Stimulated activated CD4-positive, alpha-beta T cell treated with anti-CD3 and anti-CD28 coated beads, Interleukin-12 subunit alpha, Interleukin-12 subunit beta, amount 100 ng/mL, for 48 hours (primary cell): ENCODE results near the gene PLSCR4.

Source experiments
- DNase-seq, 3 donors: peaks; one replicate each; pipeline ENCODE4 v3.0.0-alpha.2; 2020; ENCODE audit warnings: low read depth in 2 of 3, low spot score in 1 of 3

PLSCR4 gene

DNA sequence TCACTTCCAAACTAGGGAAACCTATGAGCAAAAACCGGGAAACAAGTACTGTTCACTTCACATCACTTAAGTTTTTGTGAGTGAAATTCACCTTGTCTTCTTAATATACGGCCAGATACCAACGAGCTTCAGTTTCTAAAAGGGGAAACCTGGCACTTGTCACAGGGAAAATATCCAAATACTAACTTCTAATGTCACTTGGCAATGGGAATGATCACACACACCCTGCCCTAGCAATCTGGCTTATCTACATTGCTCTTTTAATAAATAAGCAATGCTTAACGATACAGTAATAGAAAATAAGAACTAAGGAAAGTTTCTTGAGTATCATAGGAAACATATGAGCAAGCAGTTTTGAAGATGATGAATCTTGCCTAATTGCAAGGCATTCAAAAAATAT lies 55.3 kb downstream of the PLSCR4 start:
- no peak for DNase-seq

DNA sequence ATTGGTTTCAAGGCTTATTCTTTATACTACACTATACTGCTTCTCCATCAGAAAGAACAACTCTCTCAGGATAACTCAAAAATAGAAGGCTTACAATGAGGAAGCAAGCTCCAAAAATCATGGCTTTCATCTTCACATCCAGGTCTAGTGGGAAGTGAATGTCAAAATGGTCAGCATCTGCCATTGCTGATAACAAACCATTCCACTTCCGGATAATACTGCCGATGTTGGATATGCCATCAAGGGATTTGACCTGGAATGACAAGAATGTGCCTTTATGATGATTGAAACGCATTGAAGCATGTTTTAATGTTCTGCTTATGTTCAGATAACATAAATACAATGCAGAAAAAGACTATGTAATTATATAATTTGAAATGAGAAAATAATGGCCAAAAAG lies 55.9 kb downstream of the PLSCR4 start:
- no peak for DNase-seq

DNA sequence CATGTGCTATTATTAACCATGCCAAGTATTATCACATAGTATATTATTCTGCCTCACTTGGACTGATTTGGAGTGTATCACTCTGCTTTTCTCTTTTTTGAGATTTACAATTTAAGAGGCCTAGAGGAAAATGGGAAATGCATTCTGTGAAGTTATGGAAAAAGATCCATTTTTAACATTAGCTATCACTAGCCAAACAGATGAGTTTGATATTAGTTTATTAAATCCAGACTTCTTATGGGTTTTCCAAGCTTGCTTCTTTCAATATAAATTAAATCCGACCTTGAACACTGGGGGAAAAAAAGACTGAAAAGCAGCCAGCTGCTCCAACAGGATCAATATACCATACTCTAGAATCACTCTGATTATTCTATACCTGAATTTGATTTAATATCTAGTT lies 59.9 kb downstream of the PLSCR4 start:
- DNase-seq: no peak

DNA sequence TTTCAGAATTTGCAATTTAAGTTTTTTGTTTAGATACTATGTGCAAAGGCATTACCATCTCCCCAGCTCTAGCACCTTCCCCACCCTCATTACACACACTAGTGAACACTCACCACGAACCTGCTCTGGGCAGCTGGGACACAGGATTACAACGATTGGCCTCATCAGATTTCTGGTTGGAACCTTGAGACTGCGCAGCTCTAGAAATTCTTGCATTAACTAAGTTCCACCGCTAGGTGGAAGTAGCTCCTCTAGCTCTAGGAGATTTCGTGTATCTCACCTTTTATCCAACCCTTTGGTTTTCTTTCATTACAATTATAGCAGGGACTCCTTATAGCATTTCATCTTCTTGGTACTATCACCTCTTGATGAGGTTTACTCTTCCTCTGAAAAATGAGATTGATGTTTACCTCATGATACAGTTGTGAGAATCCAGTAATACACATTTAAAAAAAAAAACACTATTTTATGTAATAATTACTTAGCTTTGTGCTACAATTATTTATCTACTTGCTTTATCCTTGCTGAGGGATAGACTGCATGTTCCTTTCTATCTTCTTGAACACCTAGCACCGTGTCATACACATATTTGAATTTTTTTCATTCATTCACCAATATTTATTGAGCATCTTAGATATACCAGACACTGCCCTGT lies 61.3 kb downstream of the PLSCR4 start:
- DNase-seq: no peak

DNA sequence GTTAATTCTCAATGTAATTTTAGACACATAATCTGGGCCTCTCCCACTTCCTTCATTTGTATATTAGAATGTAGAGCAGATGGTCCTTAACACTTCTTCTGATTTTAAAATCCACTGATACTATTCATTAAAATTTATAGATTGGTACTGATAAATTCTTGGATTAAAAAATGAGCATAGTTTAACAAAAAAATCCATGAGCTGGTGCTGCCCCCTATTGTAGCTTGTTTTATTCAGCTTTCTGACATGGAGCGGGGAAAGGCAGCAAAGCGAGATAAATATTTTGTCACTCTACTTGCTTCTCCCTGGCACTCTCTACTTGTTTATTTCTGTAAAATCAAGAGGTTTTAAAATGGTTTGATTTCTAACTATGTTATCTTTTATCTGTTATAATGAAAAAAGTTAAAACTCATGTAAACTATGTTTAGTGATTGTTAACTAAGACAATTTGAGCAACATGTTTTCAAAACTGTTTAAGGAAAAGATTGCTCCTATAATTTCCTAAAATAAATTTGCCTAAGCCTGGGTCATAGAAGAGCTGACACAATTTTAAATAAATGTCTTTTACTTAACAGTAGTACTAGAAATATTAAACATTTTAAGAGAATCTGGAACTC lies 63.5 kb downstream of the PLSCR4 start:
- DNase-seq: no peak

DNA sequence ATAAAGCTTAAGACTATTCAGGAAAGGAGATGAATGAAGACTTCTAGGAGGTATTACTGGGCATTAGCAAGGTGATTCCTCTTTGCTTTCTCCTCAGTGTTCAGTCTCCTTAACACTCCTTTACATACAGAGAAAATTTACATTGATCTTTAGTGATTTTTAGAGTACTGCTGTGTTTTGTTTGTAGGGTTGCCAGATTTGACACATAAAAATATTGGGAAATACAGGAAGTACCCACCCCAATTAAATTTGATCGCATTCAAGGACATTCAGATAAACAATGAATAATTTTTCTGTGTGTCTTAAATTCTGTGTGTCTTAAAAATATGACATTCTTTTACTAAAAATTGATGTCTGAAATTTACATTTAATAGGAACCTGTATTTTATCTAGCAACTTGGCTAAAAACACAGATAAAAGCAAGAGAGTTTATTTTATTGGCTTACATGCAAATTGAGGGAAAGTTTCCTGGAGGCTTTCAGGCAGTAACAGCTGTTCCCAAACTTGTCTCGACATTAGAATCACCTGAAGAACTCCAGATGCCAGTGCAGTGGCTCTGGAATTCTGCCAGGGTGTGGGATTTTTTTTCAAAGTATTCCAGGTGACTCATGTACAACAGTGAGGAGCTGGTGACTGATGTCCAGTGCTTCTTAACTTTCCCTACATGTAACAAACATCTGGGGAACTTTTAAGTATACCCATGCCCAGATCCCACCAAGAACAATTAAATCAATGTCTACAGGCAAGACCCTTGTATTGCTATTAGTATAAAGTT lies 66.5 kb downstream of the PLSCR4 start:
- DNase-seq: no peak

DNA sequence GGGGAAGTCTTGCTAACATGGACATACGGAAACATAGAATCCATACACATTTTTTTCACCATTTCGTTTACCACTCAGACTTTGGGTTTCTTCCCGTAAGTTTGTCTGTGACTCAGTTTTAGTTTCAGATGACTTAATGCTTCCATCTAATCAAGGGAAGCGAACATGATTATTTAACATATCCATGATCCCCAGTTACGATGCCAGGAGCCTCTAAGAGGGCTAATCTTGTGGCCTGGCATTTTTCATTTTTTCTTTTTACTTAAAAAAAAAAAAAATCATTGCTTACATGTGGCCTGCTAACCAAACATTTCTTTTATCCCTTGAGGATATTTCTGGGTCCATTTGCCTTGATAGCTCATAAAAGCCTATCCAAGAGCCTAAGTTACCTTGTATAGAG lies 69.7 kb downstream of the PLSCR4 start:
- DNase-seq: no peak

DNA sequence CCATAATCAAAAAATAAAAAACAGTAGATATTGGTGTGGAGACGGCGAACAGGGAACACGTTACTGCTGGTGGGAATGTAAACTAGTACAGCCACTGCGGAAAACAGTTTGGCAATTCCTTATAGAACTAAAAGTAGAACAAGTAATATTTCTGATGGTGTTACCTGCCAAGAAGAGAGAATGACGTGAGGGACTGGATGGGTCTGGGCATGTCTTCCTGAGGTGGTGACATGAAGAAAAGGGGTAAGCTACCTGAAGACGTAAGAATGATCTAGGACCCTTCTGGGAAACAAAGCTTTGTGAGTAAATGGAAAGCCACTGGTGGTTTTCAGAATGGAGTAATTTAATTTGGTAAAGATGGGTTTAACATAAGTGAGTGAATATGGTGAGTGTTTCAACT lies 70.5 kb downstream of the PLSCR4 start:
- DNase-seq: no peak

DNA sequence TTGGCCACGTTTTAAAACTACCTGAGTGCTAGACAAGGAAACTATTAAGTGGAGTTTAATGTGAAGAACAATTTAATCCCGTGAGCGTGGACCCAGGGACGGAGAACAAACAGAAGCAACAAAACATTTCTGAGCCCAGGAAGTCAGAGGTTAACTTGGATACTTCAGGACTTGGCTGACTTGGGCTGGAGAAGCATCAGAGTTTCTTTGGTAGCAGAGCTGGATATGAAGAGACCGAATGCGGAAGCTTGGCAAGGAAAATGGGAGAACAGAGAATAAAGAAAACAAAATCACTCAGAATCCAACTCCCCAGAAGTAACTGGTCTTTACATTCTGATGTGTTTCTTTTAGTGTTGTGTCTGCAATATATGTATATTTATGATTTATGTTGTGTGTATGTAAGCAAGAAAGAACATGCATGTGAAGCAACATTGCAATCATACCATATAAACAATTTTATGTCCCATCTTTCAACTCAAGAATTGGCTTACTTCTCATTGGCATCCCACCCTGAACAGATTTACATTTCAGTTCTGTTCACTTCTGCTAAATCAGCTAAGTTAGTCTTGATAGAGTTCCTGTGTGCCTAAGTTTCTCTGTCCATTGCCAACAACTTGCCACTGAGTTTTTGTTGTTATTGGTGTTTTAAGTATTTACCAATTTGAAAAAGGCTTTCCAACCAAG lies 72.8 kb downstream of the PLSCR4 start:
- no peak for DNase-seq

DNA sequence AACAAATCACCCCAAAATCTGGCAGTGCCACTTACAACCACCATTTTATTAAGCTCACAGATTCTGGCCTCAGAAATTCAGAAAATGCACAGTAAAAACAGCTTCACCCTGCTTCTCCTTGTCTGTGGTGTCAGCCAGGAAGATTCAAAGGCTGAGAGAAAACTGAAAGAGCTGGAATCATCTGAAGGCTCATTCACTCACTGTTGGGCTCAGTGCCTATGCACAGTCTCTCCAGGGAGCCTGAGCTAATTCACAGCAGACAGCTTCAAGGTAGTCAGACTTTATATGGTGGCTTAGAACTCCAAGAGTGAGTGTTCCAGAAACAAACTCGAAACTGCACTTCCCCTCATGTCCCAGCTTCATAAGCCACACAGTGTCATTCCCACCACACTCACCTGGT lies 73.4 kb downstream of the PLSCR4 start:
- no peak for DNase-seq

DNA sequence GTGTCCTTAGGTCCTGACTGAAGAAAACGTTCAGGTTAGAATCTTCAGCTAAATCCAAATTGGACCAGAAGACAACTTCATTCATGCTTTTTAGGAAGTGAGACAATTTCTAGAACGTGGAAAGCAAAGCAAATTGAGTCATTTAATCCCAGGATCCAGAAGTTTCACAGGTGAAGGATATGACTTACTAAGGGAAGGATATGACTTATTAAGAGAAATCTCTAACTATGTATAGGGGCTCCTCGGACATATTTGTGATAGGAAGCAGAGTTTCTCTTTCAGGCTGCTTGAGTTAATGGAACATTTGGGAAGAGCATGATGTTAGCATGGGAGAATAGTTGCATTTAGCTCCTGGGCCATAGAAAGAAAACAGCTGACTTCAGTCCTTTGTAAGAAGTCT lies 73.8 kb downstream of the PLSCR4 start:
- no peak for DNase-seq

DNA sequence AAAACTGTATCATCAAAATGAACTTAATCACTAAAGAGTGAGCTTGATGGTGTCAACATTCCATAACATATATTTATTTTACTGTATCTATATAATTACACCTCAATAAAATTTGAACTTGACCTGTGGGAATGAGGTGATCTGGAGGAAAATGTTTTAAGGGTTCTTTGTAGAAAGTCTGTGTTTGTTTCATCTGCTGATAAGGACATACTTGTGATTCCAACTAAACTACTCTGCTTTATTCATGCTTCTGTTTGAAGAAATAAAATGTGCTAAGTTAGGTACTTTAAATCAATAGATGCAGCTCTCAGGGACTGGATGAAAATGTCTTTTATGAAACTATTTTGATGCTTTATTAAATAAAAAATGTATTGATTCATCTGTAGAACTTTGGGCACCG lies 78.3 kb downstream of the PLSCR4 start:
- DNase-seq: no peak

DNA sequence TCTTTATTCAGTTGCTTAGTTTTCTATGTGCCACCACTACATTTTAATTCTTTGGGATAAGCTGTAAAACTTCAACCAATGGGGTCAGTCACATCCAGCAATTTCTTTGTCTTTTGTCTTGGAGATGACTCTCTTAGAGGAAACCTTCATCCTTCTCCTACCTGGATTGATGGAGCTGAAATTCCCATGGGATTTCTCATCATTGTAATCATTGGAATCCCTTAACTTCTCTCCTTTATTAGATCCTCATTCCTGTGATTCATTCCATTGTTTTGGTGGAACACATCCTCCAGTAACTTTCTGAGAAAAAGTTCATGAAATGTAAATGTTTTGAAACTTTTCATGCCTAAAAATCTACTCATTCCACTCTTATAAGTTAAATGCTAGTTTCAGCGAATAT lies 80.3 kb downstream of the PLSCR4 start:
- DNase-seq: no peak

DNA sequence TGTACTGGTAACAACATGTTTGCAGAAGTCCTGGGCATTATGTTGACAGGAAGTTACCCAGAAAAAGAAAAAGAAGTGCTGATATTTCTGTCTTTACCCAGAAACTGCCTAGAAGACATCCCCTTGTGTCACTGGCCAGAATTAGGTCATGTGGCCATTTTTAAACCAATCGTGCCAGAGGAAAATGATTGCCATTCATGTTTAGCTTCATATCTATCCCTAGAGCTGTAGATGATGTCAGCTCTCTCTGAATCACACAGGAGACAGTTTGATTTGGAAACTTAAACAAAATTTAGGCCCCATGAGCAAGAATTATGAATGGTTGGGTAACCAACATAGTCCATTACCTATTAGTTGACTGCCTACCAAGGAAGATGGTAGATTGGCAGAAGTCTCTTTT lies 81.0 kb downstream of the PLSCR4 start:
- no peak for DNase-seq

DNA sequence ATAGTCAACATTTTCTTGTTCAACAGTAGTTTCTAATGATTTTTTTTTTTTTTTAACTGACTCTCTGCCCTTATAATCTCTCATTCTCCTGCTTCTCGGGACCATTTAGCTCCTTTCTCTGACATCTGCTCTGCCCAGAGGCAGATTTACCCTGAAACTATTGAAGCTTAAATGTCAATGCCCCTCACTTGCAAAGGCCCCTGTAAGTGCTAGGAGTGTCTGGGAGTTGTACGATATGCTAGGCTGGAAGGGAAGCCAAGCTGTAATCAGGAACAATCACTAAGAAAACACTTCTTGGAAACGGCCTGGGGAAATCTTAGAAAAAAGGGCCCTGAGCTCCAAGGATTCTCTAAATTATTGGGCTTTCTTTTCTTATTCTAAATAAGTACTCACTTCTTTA lies 84.1 kb downstream of the PLSCR4 start:
- no peak for DNase-seq

DNA sequence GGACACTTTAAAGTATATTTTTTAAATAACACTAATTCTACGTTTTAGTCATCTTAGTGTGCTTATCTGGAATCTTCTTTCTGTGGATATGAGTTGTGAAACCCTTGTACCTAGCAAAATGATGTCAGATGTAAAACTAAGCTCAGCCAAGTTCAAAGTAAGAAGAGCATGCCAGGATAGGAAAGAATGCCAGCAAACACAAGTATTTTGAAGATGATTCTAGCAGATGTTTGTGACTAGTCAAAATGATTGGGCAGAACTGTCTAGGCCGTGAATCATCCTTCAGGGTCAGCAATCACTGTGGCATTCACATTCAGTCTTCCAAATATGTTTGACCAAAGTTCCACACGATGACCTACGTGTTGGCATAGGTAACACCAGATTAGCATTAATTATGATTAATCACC lies 84.5 kb downstream of the PLSCR4 start:
- DNase-seq: no peak

DNA sequence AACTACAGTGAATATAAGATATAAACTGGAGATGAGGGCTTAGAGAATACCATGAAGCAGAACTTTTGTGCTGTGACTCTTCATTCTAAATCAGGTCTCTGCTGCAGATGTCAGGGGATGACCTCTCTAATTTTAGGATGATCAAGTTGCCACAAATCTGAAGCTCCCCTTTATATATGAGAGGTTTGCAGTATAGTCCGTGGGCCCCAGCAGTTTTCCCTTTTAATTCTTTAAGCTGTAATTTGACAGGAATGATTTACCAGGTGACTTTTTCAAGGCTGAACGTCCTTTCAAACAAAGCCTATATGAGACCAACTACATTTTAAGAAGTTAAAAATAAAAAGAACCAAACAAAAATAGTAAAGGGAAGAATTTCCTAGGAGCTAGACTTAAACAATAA lies 85.0 kb downstream of the PLSCR4 start:
- DNase-seq: no peak

DNA sequence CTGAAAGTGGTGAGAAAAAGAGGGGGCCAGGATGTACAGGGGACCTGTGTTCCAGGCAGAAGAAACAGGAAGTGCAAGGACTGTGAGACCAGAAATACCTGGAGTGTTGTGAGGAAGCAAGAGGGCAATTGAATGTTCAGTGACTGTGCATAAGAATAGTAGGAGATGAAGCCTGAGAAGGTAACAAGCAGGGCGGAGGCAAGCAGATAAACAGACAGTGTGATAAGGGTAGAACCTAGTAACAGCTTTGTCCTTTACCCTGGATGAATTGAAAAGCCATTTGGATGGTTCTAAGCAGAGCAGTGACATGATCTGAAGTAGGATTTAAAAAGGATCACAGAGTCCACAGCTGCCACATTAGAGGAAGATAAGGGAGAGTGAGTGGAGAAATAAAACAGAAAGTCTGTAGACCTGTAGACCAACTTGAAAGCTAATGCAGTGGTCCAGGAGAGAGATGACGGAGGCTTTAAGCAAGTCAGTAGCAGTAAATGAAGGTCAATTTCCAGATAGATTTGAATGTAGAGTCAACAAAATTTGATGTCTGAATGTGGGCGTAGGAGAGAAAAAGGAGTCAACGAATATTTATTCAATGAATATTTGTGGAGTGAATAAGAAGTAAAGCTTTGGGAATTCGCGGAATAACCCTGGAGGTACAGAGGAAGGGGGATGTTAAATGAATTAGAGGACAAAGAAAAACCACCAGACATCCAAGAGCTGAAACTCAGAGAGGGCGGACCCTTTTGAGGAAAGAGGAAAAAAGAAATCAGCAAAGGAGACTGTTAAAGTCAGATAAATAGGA lies 85.7 kb downstream of the PLSCR4 start:
- DNase-seq: no peak

DNA sequence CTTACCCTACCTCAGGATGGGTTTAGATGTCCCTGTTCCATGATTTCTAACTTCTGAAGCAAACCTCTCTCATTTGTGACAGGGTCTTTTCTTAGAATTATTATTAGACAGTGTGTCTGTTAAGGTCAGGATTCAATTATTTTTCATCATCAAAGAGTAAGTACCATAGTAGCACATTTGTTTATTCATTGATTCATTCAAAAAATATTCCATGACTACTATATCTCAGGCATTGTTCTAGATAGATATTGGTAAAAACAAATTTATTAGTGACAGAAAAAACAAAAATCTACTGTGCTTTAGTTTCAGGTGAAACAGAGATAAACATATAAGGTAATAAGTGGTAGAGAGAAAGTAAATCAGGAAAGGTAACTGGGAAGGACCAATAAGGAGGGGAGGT lies 86.4 kb downstream of the PLSCR4 start:
- DNase-seq: no peak

DNA sequence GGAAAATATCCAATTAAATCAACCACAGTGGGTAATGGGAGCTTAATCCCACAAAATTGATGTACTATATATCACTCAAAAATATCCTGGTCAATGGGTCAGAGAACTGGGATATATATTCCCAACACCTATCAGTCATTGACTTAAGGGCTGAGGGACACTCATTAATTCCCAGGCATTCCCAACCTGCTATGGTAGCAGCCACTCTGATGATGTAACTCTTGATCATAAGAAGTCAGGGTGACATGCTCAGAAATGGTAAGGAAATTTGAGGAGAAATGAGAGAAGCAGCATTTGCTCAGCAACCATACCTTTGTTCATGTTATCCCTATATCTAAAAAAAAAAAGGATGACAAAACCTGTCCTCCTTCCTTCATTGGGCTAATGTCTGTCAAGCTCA lies 86.8 kb downstream of the PLSCR4 start:
- DNase-seq: no peak

DNA sequence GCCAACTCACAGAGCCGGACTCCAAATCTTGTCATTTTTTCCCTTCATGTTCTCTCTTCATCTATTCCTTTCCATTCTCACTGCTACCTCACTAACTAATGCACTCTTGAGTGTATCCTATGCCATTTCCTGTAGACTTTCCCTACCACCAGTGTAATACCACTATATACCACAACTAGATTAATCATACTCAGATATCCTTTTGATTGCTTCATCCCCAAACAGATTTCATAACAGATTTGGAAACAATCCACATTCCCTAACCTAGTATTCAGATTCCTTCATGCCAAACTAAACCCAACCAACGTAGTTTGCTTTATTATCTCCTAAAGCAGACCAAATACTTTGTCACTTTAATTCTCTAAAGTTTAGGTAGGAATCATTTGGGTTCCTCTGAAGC lies 87.3 kb downstream of the PLSCR4 start:
- DNase-seq: no peak
